Limb (tissue), 2 donors: Measurements from ENCODE around the gene GLCCI1.
"Not testable (repeated sequence)": the region's sequence is repeated elsewhere in the genome, so short reads cannot be mapped to it uniquely, and the experiment has no call there.

Source experiments
- DNase-seq, 2 donors: peaks; one replicate each; pipeline ENCODE4 v3.0.0-alpha.2; 2016; ENCODE audit errors: extremely low spot score in 2 of 2

The GLCCI1 gene

GRCh38 chr7:8094164-8095140 is 125.9 kb downstream of the GLCCI1 start:
- no peak for DNase-seq

- not testable (repeated sequence) for DNase-seq
Measured at GRCh38 chr7:8101292-8101691, 132.7 kb downstream of the GLCCI1 start.

GRCh38 chr7:8103282-8103681 is 134.7 kb downstream of the GLCCI1 start:
- DNase-seq, result no peak

GRCh38 chr7:8105449-8106095 is 137.0 kb downstream of the GLCCI1 start:
- no peak for DNase-seq

- DNase-seq, result no peak
Measured at GRCh38 chr7:8109196-8110022, 140.8 kb downstream of the GLCCI1 start.

- DNase-seq, result no peak
Measured at GRCh38 chr7:8111282-8111960, 142.8 kb downstream of the GLCCI1 start.

GRCh38 chr7:8112685-8113084 is 144.1 kb downstream of the GLCCI1 start:
- DNase-seq, result no peak

- DNase-seq, result no peak
Measured at GRCh38 chr7:8113184-8113583, 144.6 kb downstream of the GLCCI1 start.

- DNase-seq, result no peak
Measured at GRCh38 chr7:8114175-8114574, 145.6 kb downstream of the GLCCI1 start.

- no peak for DNase-seq
Measured at GRCh38 chr7:8115547-8116402, 147.2 kb downstream of the GLCCI1 start.

GRCh38 chr7:8117195-8117594 is 148.6 kb downstream of the GLCCI1 start:
- no peak for DNase-seq

GRCh38 chr7:8119262-8119661 is 150.7 kb downstream of the GLCCI1 start:
- DNase-seq, result no peak

GRCh38 chr7:8120390-8121058 is 151.9 kb downstream of the GLCCI1 start:
- no peak for DNase-seq

GRCh38 chr7:8121243-8121642 is 152.6 kb downstream of the GLCCI1 start:
- DNase-seq, result no peak

GRCh38 chr7:8125680-8126444 is 157.3 kb downstream of the GLCCI1 start:
- DNase-seq, result no peak

GRCh38 chr7:8126601-8127167 is 158.1 kb downstream of the GLCCI1 start:
- no peak for DNase-seq

- no peak for DNase-seq
Measured at GRCh38 chr7:8128449-8129317, 160.1 kb downstream of the GLCCI1 start.

GRCh38 chr7:8129318-8129659 is 160.7 kb downstream of the GLCCI1 start:
- DNase-seq, result no peak
